Glomerular visceral epithelial cell (primary cell): ENCODE results near the gene ANKRD33B.

Source experiments
- DNase-seq: peaks from one replicate; pipeline ENCODE4 v3.0.0-alpha.2; 2016; ENCODE audit errors: extremely low spot score

The ANKRD33B gene

GRCh38 chr5:10658265-10658664 lies 94.4 kb downstream of the ANKRD33B start:
- no peak for DNase-seq

GRCh38 chr5:10660135-10660534 lies 96.3 kb downstream of the ANKRD33B start:
- DNase-seq, result no peak

GRCh38 chr5:10660720-10661387 lies 97.0 kb downstream of the ANKRD33B start:
- no peak for DNase-seq

GRCh38 chr5:10661401-10661800 lies 97.5 kb downstream of the ANKRD33B start:
- DNase-seq, result no peak

GRCh38 chr5:10662083-10662482 lies 98.2 kb downstream of the ANKRD33B start:
- no peak for DNase-seq

GRCh38 chr5:10662661-10663488 lies 99.0 kb downstream of the ANKRD33B start:
- DNase-seq, result no peak

- DNase-seq, result peak; percentile 74
These were observed 99.8 kb downstream of the ANKRD33B start for GRCh38 chr5:10663489-10664179.

- DNase-seq, result peak; percentile 73
These were observed 100.4 kb downstream of the ANKRD33B start for GRCh38 chr5:10664180-10664769.

GRCh38 chr5:10665799-10666198 lies 101.9 kb downstream of the ANKRD33B start:
- no peak for DNase-seq

GRCh38 chr5:10666531-10667299 lies 102.8 kb downstream of the ANKRD33B start:
- DNase-seq, result no peak

GRCh38 chr5:10667431-10668057 lies 103.7 kb downstream of the ANKRD33B start:
- no peak for DNase-seq

GRCh38 chr5:10668697-10669096 lies 104.8 kb downstream of the ANKRD33B start:
- peak; percentile 22 for DNase-seq

GRCh38 chr5:10669983-10670382 lies 106.1 kb downstream of the ANKRD33B start:
- no peak for DNase-seq

GRCh38 chr5:10671041-10672008 lies 107.5 kb downstream of the ANKRD33B start:
- no peak for DNase-seq

- no peak for DNase-seq
These were observed 108.5 kb downstream of the ANKRD33B start for GRCh38 chr5:10672146-10673016.

- DNase-seq, result no peak
These were observed 109.1 kb downstream of the ANKRD33B start for GRCh38 chr5:10673017-10673389.

- DNase-seq, result no peak
These were observed 109.5 kb downstream of the ANKRD33B start for GRCh38 chr5:10673407-10673806.

- no peak for DNase-seq
These were observed 110.2 kb downstream of the ANKRD33B start for GRCh38 chr5:10674096-10674495.

GRCh38 chr5:10674582-10674981 lies 110.7 kb downstream of the ANKRD33B start:
- DNase-seq, result no peak
